Suprapubic skin (tissue), 4 donors: ENCODE results near the gene HECTD3.

Source experiments
- CTCF ChIP-seq, 2 donors: fragments of 200-600 bp in 1 of 2; fragments of 450-650 bp in 1 of 2; sonication (generic) in 1 of 2; IDR thresholded peaks; one replicate each; pipeline ENCODE4 v1.5.1; 2016 to 2019; ENCODE audit warnings: antibody characterized with exemption in 2 of 2, mild to moderate bottlenecking in 1 of 2, moderate library complexity in 1 of 2
- EP300 ChIP-seq: sonication (generic); formaldehyde crosslinking; IDR thresholded peaks from one replicate; pipeline ENCODE4 v1.6.1; 2017; ENCODE audit warnings: antibody characterized with exemption
- POLR2AphosphoS5 ChIP-seq, 3 donors: sonication (generic); formaldehyde crosslinking; IDR thresholded peaks; one replicate each; pipeline ENCODE4 v1.6.1; 2017; ENCODE audit warnings: antibody characterized with exemption in 3 of 3

- TF ChIP-seq CTCF (IDR thresholded peaks at IDR 0.05) (no peak), EP300 (no peak), POLR2AphosphoS5 (IDR thresholded peaks at IDR 0.05) (no peak)
Measured at GRCh38 chr1:44962729-44963128, 48.4 kb downstream of the HECTD3 start.
